Heart left ventricle (tissue), 13 donors: ENCODE data around the gene MNAT1.
"Not testable (repeated sequence)": the region's sequence is repeated elsewhere in the genome, so short reads cannot be mapped to it uniquely, and the experiment has no call there.

Source experiments
- POLR2A ChIP-seq, 2 donors: fragments of 450-650 bp; IDR thresholded peaks; one replicate each; pipeline ENCODE4 v1.6.1; 2017; ENCODE audit warnings: antibody characterized with exemption in 2 of 2, mild to moderate bottlenecking in 2 of 2, moderate library complexity in 2 of 2
- TF ChIP-seq, protein P1 (sequence below), 12 donors: fragments of 200-600 bp; sonication (generic) in 4 of 12; IDR thresholded peaks; one replicate each; pipeline versions ENCODE4 v1.5.0 to v1.8.0; 2018 to 2022; ENCODE audit warnings: antibody characterized with exemption in 12 of 12, mild to moderate bottlenecking in 5 of 12
- donor health status: ischemic (EF 13 %, LVEDD 7.1; RV severe dilation, severe dysfunction).
- donor health status: DM: no; HTN: yes; CAD: no.
- donor health status: DM: no; HTN: no; CAD: no.
- donor health status: ischemic (EF 25% LVEDD 6.9; RV normal size, moderate dysfunction).
- donor health status: ischemic (EF 25% LVEDD 5.7; RV mildly dilated, moderate dysfunction).
- donor health status: ischemic (EF 35%, LVEDD 5.7; RV mildly dilated, moderate dysfunction).
- donor health status: nonischemic (EF 11% LVEDD 7.7; RV severe dilation, severe dysfunction).
- donor health status: DM: yes; HTN: yes; CAD: no.
- donor health status: PGD.
- donor health status: ischemic (EF 29% LVEDD 5.4; RV normal size, mild dysfunction).
- donor health status: nonischemic (EF 23%, LVEDD 6.1; RV moderate dilation, normal function).

DNA sequence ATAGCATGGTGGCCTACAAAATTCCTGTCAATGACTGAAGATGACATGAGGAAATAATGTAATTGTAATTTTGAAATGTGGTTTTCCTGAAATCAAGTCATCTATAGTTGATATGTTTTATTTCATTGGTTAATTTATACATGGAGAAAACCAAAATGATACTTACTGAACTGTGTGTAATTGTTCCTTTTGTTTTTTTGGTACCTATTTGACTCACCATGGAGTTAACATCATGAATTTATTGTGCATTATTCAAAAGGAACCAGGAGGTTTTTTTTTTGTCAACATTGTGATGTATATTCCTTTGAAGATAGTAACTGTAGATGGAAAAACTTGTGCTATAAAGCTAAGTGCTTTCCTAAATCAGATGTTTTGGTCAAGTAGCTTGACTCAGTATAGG, 46.0 kb downstream of the MNAT1 start:
- TF ChIP-seq, protein P1, sequence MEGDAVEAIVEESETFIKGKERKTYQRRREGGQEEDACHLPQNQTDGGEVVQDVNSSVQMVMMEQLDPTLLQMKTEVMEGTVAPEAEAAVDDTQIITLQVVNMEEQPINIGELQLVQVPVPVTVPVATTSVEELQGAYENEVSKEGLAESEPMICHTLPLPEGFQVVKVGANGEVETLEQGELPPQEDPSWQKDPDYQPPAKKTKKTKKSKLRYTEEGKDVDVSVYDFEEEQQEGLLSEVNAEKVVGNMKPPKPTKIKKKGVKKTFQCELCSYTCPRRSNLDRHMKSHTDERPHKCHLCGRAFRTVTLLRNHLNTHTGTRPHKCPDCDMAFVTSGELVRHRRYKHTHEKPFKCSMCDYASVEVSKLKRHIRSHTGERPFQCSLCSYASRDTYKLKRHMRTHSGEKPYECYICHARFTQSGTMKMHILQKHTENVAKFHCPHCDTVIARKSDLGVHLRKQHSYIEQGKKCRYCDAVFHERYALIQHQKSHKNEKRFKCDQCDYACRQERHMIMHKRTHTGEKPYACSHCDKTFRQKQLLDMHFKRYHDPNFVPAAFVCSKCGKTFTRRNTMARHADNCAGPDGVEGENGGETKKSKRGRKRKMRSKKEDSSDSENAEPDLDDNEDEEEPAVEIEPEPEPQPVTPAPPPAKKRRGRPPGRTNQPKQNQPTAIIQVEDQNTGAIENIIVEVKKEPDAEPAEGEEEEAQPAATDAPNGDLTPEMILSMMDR (IDR thresholded peaks at IDR 0.05) = not testable (repeated sequence)
- TF ChIP-seq POLR2A (IDR thresholded peaks at IDR 0.05) = not testable (repeated sequence)
